NT2/D1 (cell line): ENCODE measurements around the gene SYT5.
"Not testable (repeated sequence)": the region's sequence is repeated elsewhere in the genome, so short reads cannot be mapped to it uniquely, and the experiment has no call there.

Experiments used
- DNase-seq: peaks from one replicate; pipeline ENCODE4 v3.0.0-alpha.2; 2011; ENCODE audit warnings: low read depth, low spot score
- H3K27me3 ChIP-seq: 2 replicates; pipeline ENCODE4 v1.6.0; 2011; ENCODE audit warnings: mild to moderate bottlenecking; ENCODE audit not compliant: insufficient read length, insufficient read depth
- H3K36me3 ChIP-seq: 2 replicates; pipeline ENCODE4 v1.6.1; 2011; ENCODE audit warnings: mild to moderate bottlenecking, low read length, mixed read lengths; ENCODE audit not compliant: insufficient read depth, insufficient read length
- H3K4me1 ChIP-seq: 2 replicates; pipeline ENCODE4 v1.5.1; 2011; ENCODE audit not compliant: insufficient read depth, insufficient read length
- H3K4me3 ChIP-seq: 2 replicates; pipeline ENCODE4 v1.5.1; 2011; ENCODE audit warnings: low read depth; ENCODE audit not compliant: insufficient read length
- H3K9ac ChIP-seq: 2 replicates; pipeline ENCODE4 v1.6.0; 2011; ENCODE audit warnings: low read depth; ENCODE audit not compliant: insufficient read length
- H3K9me3 ChIP-seq: 2 replicates; pipeline ENCODE4 v1.5.1; 2011; ENCODE audit warnings: mild to moderate bottlenecking, low read length; ENCODE audit not compliant: insufficient read depth
- SUZ12 ChIP-seq: IDR thresholded peaks from 2 replicates; pipeline ENCODE4 v1.6.1; 2011; ENCODE audit not compliant: insufficient read length, insufficient read depth; ENCODE audit errors: extremely low read depth
- YY1 ChIP-seq: IDR thresholded peaks from 2 replicates; pipeline ENCODE4 v1.6.1; 2011; ENCODE audit not compliant: insufficient read length, insufficient read depth
- ZNF274 ChIP-seq: IDR thresholded peaks from 2 replicates; pipeline ENCODE4 v1.6.1; 2011; ENCODE audit warnings: mild to moderate bottlenecking, low read depth, low read length

The SYT5 gene

GRCh38 chr19:55216461-55217198 is 36.5 kb upstream of the SYT5 start:
- Histone ChIP-seq H3K9ac (peak overlapping the region; percentile 61), H3K4me3 (peak overlapping the region; percentile 49), H3K4me1 (no peaks in the 10 kb centered on the region), H3K36me3 (no peaks in the 10 kb centered on the region), H3K27me3 (no peaks in the 10 kb centered on the region), H3K9me3 (peaks cover 30% of the 10 kb centered on the region; the same call in 1 of the 2 replicates)
- TF ChIP-seq ZNF274 (no peak), SUZ12 (no peak), YY1 (no peak)
- DNase-seq, result peak; percentile 84

DNA sequence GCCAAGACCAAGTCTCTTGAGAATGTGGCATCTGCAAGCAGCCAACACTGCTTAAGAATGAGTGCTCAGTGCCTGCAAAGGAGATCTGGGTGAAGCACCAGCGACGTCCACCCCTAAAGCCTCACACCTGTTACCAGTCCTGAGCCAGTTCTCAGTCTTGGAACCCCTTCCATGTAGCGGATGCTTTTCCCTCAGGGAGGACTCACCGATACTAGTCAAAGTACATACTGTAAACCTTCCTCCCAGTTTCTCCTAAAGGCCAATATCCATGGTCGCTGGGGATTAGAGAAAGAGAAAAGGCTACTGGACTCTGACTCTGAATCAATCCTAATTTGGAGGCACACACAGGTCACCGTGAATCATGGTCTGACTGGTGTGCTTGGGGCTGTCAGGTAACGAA is 33.5 kb upstream of the SYT5 start:
- Histone ChIP-seq H3K27me3 (no peaks in the 10 kb centered on the region), H3K4me1 (peaks cover 3% of the 10 kb centered on the region), H3K36me3 (no peaks in the 10 kb centered on the region), H3K9me3 (peaks cover 17% of the 10 kb centered on the region; the same call in 1 of the 2 replicates), H3K9ac (no peak overlapping the region), H3K4me3 (no peak overlapping the region)
- no peak for DNase-seq
- TF ChIP-seq ZNF274 (no peak), YY1 (no peak), SUZ12 (no peak)

GRCh38 chr19:55212447-55212846 is 32.4 kb upstream of the SYT5 start:
- TF ChIP-seq ZNF274 (no peak), YY1 (no peak), SUZ12 (no peak)
- H3K27me3 ChIP-seq, result no peaks in the 10 kb centered on the region
- peaks cover 17% of the 10 kb centered on the region; the same call in 1 of the 2 replicates for H3K9me3 ChIP-seq
- H3K4me1 ChIP-seq, result peaks cover 3% of the 10 kb centered on the region
- H3K36me3 ChIP-seq, result no peaks in the 10 kb centered on the region
- no peak overlapping the region for H3K9ac ChIP-seq
- no peak for DNase-seq
- no peak overlapping the region for H3K4me3 ChIP-seq

DNA sequence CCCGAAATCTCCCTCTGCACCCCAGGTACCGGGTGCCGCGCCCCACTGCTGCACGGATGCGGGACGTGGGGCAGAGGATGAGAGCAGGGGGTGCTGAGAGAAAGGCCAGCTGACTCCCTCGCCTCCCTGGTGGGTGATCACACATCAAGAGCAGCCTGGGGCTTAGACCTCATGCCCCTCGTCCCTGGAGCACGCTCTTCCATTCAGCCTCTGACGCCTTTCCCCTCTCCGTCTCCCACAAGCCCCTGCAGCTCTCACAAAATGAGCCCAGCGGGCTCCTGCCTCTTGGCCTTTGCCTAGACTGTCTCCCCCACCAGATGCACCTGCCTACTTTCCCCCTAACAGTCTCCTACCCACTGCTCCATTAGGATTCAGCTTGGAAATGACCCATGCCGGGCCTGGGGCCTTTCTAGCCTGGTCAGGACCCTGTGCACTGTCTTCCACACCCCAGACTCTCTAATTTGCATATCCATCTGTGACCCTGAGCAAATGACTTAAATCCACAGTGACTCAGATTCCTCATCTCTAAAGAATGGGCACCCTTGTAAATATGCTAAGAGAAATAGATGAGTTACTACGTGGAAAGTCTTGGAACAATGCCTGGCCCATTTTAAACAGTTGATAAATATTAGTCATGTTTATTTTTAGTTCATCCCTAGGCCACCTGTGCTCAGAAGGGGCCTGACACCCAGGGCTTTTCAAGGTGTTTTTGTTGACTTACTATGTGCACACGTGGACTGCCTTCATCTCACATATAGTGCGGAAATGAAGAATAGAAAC is 29.8 kb upstream of the SYT5 start:
- H3K27me3 ChIP-seq, result no peaks in the 10 kb centered on the region
- no peak for DNase-seq
- peaks cover 7% of the 10 kb centered on the region for H3K4me1 ChIP-seq
- no peak overlapping the region for H3K4me3 ChIP-seq
- H3K9ac ChIP-seq, result no peak overlapping the region
- TF ChIP-seq SUZ12, result no peak
- no peak for TF ChIP-seq YY1
- TF ChIP-seq ZNF274, result no peak
- H3K36me3 ChIP-seq, result no peaks in the 10 kb centered on the region
- H3K9me3 ChIP-seq, result peaks cover 17% of the 10 kb centered on the region; the same call in 1 of the 2 replicates

DNA sequence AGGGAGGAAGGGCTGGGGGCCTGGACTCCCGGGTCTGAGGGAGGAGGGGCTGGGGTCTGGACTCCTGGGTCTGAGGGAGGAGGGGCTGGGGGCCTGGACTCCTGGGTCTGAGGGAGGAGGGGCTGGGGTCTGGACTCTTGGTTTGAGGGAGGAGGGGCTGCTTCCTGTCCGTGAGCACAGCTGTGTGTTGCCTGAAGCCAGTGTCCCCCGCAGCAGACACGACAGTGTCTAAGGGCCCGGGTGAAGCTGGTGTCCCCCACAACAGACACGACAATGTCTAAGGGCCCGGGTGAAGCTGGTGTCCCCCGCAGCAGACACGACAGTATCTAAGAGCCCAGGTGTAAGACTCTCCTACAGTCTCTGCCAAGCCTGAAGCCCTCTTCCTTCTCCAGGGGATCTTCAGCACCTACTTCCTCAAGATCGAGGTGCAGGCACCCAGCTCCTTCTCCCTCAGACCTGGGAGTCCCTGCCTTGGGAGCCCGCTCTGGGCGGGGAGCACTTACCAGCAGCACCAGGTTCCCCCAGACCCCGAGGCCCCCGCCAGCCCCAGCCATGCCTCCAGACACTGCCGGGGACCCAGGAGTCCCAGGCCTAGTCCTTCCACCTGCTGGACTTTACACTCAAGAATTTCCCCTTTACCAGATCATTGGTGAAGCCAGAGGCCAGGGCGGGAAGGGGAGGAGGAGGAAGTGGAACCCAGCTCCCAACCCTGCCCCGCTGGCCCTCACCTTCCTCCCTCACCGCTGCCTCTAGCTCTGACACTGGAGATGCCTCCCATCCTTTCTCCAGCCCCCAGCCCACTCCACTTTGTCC is 29.0 kb upstream of the SYT5 start, which contains the start of gene PTPRH:
TSS of gene PTPRH (minus strand) at position 622 of the 813 bp plus-strand sequence. CDS start at position 554, 68 bp downstream.
- Histone ChIP-seq H3K9me3 (peaks cover 17% of the 10 kb centered on the region; the same call in 1 of the 2 replicates), H3K4me1 (peaks cover 7% of the 10 kb centered on the region), H3K27me3 (no peaks in the 10 kb centered on the region), H3K36me3 (no peaks in the 10 kb centered on the region), H3K9ac (no peak within 1 kb of the TSS), H3K4me3 (no peak within 1 kb of the TSS)
- TF ChIP-seq YY1, result no peak
- no peak for TF ChIP-seq ZNF274
- no peak for TF ChIP-seq SUZ12
- DNase-seq, result no peak

DNA sequence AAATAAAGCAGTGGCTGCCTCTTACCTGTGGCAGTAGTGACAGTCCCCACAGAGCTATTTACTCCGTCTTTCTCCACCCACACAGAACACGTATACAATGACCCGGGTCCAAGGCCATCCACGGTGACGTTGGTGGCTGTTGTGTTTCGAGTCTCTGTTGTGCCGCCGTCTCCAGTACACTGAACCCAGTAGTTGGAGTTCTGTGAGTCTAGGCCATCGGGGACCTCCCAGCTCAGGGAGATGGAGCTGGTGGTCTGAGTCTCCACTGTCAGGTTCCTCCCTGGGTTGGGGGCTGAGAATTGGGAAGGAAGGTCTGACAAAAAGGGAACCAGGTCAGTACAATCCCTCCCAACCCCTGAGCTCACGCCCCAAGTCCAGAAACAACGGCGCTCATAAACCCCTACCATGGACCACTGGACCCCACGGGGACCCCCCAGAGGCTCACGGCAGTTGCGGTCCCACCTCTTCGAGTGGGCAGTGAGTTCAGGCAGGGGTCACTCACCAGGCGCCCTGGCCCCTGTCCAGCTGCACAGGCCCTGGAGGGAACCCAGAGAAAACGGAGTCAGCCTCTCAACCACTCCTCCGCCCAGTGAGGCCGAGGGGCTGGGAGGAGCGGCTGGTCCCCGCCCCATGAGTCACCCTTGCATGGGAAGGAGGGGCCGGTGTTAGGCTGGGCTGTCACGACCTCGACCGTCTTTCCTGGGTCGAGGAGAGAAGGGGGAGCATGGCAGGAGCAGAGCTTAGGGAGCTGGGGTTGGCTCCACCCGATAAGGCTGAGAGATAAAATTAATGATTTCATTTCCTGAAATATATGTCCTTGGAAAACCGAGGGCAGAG is 26.8 kb upstream of the SYT5 start:
- H3K9me3 ChIP-seq, result no peaks in the 10 kb centered on the region
- H3K4me3 ChIP-seq, result peak overlapping the region; percentile 24
- H3K27me3 ChIP-seq, result no peaks in the 10 kb centered on the region
- DNase-seq, result peak; percentile 40
- no peak for TF ChIP-seq ZNF274
- H3K36me3 ChIP-seq, result no peaks in the 10 kb centered on the region
- peaks cover 7% of the 10 kb centered on the region for H3K4me1 ChIP-seq
- no peak overlapping the region for H3K9ac ChIP-seq

DNA sequence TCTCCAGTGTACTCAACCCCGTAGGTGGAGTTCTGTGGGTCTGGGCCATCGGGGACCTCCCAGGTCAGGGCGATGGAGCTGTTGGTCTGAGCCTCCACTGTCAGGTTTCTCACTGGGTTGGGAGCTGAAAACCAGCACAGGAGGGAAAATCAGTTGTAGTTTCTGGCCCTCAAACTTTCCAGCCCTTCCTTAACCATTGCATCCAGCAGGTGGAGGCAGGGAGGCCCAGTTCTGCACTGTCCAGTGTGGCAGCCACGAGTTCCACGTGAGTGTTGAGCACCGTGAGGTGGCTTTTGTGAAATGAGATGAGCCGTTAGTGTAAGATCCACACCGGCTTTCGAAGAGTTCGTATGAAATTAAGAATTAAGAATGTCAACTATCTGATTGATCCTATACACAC is 22.1 kb upstream of the SYT5 start:
- H3K4me3 ChIP-seq, DNase-seq, H3K9ac ChIP-seq, H3K9me3 ChIP-seq, H3K36me3 ChIP-seq, H3K27me3 ChIP-seq, H3K4me1 ChIP-seq: not testable (repeated sequence)
